NCI-H82 (cell line): ENCODE data around the gene DLX1.

Experiments used
- DNase-seq: peaks from one replicate; lab custom pipeline; 2025; lab: John Stamatoyannopoulos, UW

Gene DLX1

GRCh38 chr2:172087207-172087779 lies 2.0 kb downstream of the DLX1 start:
- DNase-seq, result no peak

- DNase-seq, result peak; percentile 61
Observed at GRCh38 chr2:172087780-172088244, 2.5 kb downstream of the DLX1 start.

DNA sequence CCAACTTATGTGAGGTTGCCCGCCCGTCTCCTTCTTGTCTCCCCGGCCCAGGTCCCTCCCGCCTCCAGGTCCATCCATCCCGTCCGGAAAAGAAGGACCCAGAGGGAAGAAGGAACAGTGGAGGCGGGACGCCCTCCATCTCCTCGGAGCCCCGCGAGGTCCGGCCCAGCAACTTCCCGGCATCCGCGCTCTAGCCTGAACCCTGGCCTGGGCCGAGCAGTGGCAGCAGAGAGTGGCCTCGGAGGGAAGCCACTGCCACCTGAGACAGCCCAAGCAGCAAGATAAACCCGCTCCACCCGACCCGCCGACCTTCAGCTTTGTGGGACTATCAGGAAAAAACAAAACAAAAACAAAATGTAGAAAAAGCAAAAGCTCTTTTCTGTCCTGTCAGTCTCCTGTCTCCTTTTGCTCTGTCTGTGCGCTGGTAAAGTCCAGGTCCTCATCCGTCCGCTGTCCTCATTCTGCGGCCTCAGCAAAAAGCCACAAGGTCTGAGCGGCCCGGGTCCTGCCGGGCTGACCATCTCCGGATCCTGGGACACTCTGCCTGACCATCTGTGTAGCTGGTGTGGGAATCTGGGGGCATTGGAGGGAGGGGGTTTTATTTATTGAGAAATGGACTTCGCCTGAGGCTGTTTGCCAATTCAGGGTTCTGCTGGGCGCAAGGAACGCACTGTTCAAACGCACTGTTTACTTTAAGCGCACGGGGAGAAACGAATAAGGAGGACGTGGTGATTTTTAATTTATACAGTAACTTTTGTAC lies 3.1 kb downstream of the DLX1 start:
- DNase-seq, result peak; percentile 37

DNA sequence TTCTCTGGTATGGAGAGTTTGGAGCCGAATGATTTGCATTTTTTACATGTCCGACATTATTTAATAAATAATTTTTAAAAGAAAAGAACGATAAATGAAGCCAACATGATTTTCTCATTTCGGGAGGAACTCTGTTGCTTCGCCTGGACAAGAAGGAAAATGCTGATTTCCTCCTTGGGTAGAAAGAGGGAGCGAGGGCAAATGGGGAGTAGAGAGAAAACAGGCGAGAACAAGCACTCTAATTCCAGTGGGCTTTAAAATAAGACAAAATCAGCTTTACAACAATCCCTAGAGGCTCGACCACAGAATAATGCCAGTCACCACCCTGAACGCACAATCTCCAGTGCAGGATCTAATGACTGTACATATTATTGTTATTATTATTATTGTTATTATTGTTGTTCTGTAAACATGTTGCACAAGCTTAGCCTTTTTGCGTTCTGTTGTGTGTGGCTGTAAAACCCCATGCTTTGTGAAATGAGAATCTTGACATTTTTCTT lies 3.7 kb downstream of the DLX1 start:
- DNase-seq, result no peak

DNA sequence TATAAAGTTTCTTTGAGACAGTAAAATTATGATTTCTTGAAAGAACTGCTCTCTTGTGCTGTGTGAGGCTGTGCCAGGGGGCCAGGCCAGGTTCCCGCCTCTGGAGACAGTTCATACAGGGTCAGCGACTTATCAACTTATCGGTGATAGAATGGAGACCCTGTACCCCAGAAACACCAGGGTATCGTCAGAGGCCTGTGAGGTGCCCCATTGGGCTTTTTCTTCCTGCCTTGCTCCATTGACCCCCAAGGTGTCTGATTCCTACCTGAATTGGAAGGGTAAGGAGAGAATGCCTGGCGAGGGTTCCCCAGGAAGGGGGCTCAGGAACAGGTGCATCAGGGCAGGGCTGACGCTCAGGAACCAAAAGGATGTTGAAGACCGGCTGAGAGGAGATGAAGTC lies 4.3 kb downstream of the DLX1 start:
- no peak for DNase-seq

DNA sequence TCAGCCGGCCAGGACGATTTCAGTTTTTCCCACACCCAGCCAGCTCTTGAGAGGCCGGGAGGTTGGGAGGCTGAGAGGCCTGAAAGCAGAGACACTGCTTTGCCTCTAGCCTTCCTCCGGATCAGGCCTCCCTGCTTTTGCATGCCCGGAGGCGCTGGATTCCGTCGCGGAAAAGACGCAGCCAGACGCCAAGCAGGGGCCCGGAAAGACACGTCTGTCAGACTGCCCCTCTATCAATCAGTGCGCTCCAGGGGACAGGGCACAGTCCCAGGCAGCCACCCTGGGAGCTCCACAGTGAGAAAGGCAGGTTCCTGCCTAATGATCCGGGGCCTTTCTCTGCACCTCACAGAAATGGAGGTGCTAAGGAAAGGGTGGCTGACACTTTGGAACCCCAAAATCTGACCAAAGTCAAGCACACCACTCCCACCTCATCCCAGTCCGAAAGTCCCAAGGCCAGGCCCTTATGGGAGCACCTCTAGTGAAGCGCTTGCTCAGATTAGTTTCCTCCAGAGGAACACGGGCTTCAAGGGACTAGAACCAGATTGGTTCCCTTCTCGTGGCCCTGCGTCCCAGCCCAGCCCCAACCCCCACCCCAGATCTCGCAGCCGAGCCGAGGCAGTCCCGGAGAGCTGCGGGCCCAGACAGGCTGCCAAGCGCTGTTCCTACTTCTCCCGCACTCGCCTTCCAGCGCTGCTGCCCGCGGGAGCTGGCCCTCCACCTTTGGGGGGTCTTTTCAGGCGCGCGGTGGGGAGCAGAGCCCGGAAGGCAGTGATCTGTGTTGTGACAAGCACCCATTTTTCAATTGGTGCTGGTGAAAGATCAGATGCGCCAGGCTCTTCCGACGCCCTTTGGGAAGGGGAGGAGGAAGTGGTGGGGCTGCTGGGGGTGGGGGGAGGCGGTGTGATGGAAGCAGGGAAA lies 5.0 kb downstream of the DLX1 start:
- peak; percentile 34 for DNase-seq

DNA sequence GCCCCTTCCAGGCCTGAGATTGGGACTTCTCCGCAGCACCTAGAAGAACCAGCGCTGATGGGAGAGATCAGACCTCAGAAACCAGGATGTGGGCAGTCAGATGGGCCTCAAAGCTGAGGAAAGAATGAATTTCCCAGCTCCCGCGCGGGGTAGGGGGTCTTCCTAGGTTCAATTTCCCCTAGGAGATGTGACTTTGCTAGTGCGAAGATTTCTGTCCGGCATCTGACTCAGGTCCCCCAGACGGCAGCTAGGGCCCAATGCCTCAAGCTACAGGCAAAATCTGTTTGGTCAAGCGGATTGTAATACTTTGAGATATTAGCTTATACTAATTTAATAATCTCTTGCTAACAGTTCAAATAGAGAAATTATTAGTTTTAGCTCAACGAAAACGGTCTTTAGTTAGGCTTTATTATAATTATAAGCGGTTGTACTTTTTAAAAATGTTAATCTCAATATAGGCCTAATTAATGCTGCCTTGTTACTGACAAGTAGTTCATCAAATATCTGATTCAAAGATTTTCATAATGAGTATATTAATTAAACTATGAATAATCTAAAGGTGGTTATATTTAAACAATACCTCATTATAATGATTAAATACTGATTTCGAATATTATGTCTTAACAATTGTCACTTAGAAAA lies 5.8 kb downstream of the DLX1 start:
- DNase-seq, result no peak

DNA sequence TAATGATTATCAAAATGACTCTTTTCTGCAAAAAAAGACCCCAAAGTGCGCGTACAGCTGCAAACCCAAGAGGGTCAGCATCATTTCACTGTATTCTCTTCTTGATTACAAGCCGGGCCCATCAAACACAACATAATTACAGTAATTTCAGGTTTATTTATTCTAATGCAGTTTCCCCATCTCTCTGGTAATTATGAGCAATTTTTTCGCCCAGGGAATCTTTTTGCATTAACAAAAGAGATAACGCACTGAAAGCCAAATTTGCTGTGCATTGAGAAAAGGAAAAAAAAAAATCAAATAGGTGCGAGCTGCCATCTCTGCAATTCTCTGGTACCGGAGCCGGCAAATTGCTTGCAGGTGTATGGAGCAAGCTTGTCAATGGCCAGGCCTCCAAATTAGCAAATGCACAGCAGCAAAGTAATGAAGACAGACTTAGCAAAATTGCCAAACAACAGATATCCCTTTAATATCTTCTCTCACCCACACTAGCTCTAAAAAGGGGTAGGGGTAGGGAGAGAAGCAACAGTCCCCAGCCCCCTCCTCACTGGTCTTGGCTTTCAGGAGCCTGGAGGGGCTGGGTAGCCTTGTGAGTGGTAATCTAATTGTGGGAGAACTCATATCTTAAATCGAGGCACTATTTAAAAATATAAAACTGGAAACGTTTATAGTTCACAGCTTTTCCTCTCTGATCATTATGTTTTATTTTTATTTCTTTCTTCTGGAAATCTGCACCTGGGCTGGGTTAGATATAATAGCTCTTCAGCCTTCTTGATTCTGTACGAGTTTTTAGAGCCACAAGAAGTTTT lies 6.7 kb downstream of the DLX1 start:
- DNase-seq, result no peak

DNA sequence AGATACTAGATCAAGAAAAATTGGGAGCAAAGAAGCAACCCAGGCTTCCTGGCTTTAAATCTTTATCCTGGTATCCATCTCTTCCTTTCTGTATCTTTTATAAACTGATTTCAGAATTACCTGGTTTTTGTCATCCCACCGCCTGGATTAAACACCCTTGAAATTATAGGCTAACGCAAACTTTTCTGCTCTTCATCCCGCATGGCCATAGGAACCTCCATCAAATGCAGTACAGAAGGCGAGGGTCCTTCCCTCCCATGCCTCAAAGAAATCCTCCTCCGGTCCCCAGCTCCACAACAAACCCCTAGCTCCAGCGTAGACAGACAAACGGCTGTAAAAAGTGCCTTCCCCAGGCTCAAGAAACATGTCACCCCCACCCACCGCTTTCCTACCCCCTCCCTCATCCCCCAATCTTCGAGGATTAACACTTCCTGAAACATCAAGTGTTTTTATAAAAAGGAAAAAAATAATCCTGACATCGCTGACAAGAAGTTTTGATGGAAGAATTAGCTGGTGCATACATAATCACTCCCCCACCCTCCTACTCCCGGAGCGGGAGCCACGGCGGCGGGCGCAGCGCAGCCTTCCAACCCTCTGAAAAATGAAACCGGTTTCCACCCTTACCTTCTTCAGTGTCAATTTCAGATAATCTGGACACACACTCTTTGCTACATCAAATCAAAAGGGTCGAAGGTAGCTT lies 7.6 kb downstream of the DLX1 start:
- DNase-seq, result peak; percentile 30

DNA sequence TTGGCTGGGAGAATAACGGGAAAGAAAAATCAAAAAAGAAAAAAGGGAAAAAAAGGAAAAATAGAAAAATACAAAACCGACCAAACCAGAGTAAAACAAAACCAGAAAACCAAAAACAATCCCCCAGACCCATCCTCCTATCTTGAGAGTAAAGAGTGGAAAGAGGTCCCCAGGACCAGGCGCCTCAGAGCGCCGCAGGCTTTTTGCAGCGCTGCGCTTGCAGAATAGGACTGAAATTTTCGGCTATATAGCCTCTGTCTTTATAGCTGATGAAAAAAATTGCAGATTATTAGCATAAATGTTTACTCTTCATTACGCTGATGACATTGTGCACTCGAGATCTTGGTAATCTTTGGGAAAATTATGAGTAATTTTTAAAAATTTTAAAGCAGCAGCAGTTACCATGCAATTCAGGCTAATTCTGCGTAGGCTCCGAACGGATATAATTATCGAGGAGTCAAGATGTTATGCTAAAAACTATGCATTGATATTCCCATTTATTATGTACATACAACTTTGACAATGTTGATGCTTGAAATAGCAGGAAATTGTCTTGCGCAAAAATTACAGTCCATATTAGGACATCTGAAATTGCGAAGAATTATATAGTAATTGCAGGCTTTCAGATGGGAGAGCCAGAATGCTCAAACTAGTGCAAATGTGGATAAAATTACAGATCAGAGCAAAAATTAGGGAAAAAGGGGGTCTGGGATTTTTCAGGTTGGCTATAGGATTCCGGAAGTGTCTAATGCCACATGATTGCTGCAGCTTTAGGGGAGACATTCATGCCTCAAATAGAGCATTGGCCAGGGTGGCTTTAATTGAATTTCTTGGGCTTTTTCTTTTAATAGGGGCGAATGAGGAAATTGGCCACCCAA lies 8.3 kb downstream of the DLX1 start:
- peak; percentile 26 for DNase-seq

DNA sequence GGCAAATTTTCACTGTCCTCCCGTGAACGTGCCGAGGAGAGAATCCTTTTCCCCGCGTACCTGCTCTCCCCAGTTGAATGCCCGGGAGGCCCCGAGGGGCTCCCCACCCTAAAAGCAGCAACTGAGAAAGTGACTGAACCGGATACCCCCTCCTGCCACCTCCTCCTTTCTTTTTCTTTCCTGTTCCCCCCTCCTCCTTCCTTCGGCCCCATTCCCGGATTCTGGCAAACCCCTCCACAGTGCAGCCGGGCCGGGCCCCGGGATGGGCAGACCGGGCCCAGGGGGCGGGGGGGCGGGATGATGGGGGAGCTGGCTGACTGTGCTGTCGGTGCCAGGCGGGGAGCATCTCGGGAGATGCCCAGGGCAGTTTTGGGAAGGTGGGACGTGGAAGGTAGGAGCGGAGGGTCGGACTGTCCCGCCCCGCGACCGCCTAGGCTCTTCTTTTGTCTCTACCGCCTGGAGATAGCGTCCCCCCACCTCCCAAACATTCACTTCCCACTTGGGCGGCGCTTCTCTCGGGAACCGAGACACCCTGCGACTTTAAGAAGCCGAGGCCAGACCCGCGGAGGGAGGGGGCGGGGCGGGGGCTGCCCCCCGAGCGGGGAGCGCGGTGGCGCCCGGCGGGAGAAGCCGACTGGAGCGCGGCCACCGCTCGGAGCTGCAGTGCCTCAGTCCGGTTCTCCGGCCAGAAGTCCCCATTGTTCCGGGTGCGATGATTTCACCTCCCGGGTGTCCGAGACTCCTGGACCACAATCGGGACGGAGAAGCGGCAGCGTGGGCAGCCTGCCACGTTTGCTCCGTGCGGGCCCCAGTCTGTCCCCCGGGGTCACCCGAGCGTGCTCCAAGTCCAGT lies 9.2 kb downstream of the DLX1 start:
- peak; percentile 30 for DNase-seq

DNA sequence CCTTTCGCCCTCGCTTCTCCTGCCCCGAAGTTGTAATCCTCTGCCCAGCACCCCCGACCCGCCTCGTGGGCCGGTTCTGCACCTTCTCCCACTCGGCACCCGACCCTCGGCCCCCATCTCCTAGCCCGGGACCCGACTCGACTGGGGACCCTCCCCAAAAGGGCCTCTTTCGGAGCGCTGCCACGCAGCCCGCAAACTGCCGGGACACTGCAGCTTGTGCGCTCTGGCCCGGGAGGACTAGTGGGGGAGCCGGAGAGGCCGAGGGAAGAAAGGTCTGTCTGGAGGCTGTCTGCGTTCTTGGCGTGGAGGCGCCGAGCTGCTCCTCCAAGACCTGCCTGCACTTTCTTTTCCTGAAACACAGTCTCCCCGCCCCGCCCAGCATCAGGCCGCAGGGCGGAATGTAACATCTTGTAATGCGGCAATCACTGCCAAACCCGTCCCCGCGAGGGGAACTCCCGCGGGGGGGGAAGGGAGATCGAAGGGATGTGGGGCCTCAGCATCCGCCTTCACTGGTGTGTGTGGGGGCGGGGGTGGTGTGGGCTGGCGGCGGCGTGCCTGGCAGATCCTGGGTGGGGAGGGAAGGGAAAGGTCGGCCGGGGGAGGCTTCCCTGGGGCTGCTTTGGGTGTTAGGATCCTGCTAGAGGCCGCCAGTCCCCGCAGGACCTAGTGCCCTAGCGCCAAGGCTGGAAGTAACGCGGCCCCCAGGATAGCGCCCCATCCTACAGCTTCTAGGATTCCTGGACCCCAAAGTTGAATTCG lies 10.0 kb downstream of the DLX1 start:
- DNase-seq, result peak; percentile 63

GRCh38 chr2:172095905-172096625 lies 10.8 kb downstream of the DLX1 start:
- DNase-seq, result peak; percentile 49

- DNase-seq, result peak; percentile 31
Observed at GRCh38 chr2:172096626-172097547, 11.6 kb downstream of the DLX1 start.

DNA sequence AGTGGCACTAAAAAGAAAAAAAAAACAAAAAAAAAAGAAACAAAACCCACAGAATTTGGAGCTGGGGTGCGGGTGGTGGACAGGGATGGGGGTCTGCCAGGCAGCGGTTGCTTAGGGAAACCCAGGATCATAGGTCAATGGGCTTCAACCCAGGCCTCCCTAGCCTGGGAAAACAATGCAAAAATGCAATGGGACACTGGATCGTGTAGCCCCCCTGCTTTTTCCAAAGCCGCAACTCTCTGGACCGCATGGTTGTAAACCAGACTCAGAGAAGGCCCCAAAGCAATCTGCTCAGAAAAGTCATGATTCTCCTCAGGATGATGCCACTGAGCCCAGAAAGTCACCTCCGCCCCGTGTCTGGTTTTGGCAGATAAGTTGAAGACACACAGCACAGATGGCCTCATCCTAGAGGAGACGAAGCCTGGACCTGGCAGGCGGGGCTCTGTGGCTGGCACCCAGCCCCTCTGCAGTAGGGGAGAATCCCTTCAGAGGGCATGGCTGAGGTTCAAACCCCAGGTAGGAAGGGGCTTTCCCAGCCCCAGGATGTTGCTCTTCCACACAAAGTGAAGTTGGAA lies 12.3 kb downstream of the DLX1 start:
- DNase-seq, result peak; percentile 25

DNA sequence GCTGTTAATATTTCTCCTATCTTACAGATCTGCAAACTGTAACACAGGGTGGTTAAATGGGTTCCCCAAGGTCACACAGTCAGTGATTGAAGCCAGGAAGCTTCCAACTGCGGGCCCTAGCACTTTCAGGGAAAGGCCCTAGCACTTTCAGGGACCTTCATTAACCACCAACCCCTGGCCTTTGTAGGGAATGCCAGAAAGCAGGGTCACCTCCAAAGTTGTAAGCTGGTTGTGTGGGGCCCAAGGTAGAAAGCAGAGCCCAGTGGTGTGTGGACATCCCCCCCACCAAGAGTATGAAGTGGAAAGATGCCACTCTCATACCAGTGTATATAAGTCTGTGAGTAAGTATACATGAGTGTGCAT lies 13.0 kb downstream of the DLX1 start:
- no peak for DNase-seq
